ENCODE results near the gene KNDC1. TPM values are rescaled to one million over a fixed set of nuclear protein-coding genes. Genes with fewer than 3 reads are reported as not detected.

KNDC1 gene
- total and polyA plus RNA-seq, 10 of the 15 experiments (the other 5 are each of a cell fraction or from before 2014, with no cell fraction given), result 0.03 to 0.11 (median 0.05) TPM; not detected in 7

DNA sequence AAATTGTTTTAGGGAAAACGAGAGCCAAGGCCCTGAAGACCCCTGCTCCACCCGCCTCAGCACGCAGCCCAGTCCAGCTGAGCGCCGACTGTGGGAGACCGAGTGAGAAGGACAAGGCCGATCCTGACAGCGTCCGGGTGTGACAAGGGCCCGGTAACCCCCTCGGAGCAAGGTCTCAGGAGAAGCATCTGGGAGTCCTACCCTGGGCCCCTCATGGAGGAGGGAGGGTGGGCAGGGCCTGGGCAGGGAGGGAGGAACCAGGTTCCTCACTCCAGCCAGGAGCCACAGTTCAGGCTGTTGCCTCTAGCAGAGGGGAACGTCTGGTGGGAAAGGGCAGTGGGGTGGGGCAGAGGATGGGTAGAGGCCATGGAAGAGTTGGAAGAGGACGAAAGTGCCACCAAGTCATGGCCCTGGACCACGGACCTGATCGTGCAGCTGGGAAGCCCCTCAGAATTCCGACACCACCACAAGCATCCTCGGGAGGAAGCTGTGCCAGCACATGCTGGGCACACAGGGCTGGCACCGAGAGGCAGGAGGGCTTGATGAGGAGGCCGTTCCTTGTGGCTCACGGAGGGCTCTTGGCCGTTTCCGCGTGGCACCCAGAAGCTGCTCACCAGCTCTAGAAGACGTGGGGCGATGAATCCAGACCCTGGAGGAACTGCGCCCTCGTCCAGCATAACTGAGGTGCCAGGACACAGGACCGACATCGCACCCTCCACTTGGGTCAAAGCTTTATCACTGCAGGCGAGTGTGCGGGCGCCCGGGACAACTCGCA lies 2.2 kb upstream of the KNDC1 start:
- Histone ChIP-seq H3K4me1 (ENCODE audit: control insufficient read depth, insufficient read depth, low read length) (no peaks in the 10 kb centered on the region), H4K20me1 (ENCODE audit: control insufficient read depth, insufficient read depth) (no peaks in the 10 kb centered on the region), H3K27me3 (replicated peaks in 1 of 2; ENCODE audit: control insufficient read depth in 2 of 2, insufficient read depth in 2 of 2, low read length in 1 of 2) (no peaks in the 10 kb centered on the region), H3K36me3 (ENCODE audit: control insufficient read depth in 2 of 2, insufficient read depth in 2 of 2, low read length in 1 of 2) (no peaks in the 10 kb centered on the region), H2AFZ (ENCODE audit: control insufficient read depth, low read depth, low read length) (no peak overlapping the region), H3K4me3 (no peak overlapping the region), H3K9me3 (replicated peaks; ENCODE audit: control insufficient read depth, insufficient read depth, low read length) (no peaks in the 10 kb centered on the region), H3K4me2 (ENCODE audit: control insufficient read depth, insufficient read depth) (no peak overlapping the region), H3K27ac (ENCODE audit: control insufficient read depth, insufficient read depth) (no peak overlapping the region), H3K9ac (ENCODE audit: control insufficient read depth, insufficient read depth, low read length) (no peak overlapping the region), H3K79me2 (ENCODE audit: control insufficient read depth, insufficient read depth, low read length) (no peaks in the 10 kb centered on the region)
- ATAC-seq (no peak), DNase-seq (ENCODE audit: low read depth, low spot score) (no peak), FAIRE-seq (no peak)
- ChIA-PET POLR2A (no interaction called here), SMC1A (ENCODE audit: uncharacterized antibody, unreplicated experiment) (no interaction called here), CTCF (no interaction called here), RAD21 (ENCODE audit: unreplicated experiment) (no interaction called here)
- TF ChIP-seq SP1 (IDR thresholded peaks at IDR 0.05; ENCODE audit: low read depth, low read length), result no peak
- TF ChIP-seq HDAC2 (IDR thresholded peaks at IDR 0.05), result no peak
- TF ChIP-seq NFYA (IDR thresholded peaks at IDR 0.05; ENCODE audit: borderline replicate concordance, low read depth, low read length), result no peak
- no peak for TF ChIP-seq TBL1XR1 (IDR thresholded peaks at IDR 0.05; ENCODE audit: low read depth, low read length)
- TF ChIP-seq, protein P1, sequence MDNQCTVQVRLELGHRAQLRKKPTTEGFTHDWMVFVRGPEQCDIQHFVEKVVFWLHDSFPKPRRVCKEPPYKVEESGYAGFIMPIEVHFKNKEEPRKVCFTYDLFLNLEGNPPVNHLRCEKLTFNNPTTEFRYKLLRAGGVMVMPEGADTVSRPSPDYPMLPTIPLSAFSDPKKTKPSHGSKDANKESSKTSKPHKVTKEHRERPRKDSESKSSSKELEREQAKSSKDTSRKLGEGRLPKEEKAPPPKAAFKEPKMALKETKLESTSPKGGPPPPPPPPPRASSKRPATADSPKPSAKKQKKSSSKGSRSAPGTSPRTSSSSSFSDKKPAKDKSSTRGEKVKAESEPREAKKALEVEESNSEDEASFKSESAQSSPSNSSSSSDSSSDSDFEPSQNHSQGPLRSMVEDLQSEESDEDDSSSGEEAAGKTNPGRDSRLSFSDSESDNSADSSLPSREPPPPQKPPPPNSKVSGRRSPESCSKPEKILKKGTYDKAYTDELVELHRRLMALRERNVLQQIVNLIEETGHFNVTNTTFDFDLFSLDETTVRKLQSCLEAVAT (IDR thresholded peaks at IDR 0.05), result no peak
- TF ChIP-seq, protein P2, sequence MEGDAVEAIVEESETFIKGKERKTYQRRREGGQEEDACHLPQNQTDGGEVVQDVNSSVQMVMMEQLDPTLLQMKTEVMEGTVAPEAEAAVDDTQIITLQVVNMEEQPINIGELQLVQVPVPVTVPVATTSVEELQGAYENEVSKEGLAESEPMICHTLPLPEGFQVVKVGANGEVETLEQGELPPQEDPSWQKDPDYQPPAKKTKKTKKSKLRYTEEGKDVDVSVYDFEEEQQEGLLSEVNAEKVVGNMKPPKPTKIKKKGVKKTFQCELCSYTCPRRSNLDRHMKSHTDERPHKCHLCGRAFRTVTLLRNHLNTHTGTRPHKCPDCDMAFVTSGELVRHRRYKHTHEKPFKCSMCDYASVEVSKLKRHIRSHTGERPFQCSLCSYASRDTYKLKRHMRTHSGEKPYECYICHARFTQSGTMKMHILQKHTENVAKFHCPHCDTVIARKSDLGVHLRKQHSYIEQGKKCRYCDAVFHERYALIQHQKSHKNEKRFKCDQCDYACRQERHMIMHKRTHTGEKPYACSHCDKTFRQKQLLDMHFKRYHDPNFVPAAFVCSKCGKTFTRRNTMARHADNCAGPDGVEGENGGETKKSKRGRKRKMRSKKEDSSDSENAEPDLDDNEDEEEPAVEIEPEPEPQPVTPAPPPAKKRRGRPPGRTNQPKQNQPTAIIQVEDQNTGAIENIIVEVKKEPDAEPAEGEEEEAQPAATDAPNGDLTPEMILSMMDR (IDR thresholded peaks at IDR 0.05 in 2 of 3, conservative IDR thresholded peaks at IDR 0.05 in 1 of 3; ENCODE audit: control insufficient read depth in 2 of 3, extremely low read depth in 1 of 3, insufficient read depth in 1 of 3, low read depth in 3 of 3, low read length in 3 of 3), result no peak
- no peak for TF ChIP-seq FOS (IDR thresholded peaks at IDR 0.05; ENCODE audit: borderline replicate concordance, extremely low read depth, insufficient read length)
- no peak for TF ChIP-seq NFXL1 (IDR thresholded peaks at IDR 0.05; ENCODE audit: borderline replicate concordance)
- TF ChIP-seq ZSCAN29 (IDR thresholded peaks at IDR 0.05), result no peak
- no peak for TF ChIP-seq MYC (IDR thresholded peaks at IDR 0.05; ENCODE audit: insufficient read depth, insufficient read length, insufficient replicate concordance, low read length, severe bottlenecking)
- no peak for TF ChIP-seq POLR2A (IDR thresholded peaks at IDR 0.05; ENCODE audit: low read depth, low read length)
- TF ChIP-seq TAF1 (IDR thresholded peaks at IDR 0.05; ENCODE audit: borderline replicate concordance, low read depth, low read length), result no peak
- TF ChIP-seq NFIC (IDR thresholded peaks at IDR 0.05; ENCODE audit: low read depth, low read length), result no peak
- no peak for TF ChIP-seq FOXK2 (IDR thresholded peaks at IDR 0.05)
- TF ChIP-seq MEF2A (IDR thresholded peaks at IDR 0.05; ENCODE audit: insufficient read depth, low read depth, low read length), result no peak
- TF ChIP-seq ZNF622 (IDR thresholded peaks at IDR 0.05), result no peak
- no peak for TF ChIP-seq MTA2 (IDR thresholded peaks at IDR 0.05; ENCODE audit: low read depth)
- in situ Hi-C loops (cut with MboI) (no loop called here), intact Hi-C loops (cut with micrococcal nuclease; ENCODE audit: unreplicated experiment) (no loop called here)
- WGBS (ENCODE audit: insufficient coverage, insufficient replicate concordance, low lambda C conversion rate, missing lambda C conversion rate), result 53% methylated on average over 34 of the region's 34 CpGs
- BruUV-seq (replicated peaks), result no TSS peak
